A673 (cell line): ENCODE measurements around the gene SLC45A3. TPM values are rescaled to one million over a fixed set of nuclear protein-coding genes. Genes with fewer than 3 reads are reported as not detected.

Experiments used
- BruUV-seq: library from RNA; stranded (reverse); fragments of 400-500 nt; replicated peaks from 2 replicates; lab custom pipeline; 2021; lab: Mats Ljungman, UMichigan
- CTCF ChIA-PET: fragments of 300-600 bp; sonication (Branson Sonifier 250); formaldehyde crosslinking; loops from one replicate; lab custom pipeline; 2022; ENCODE audit warnings: antibody characterized with exemption; lab: Charles Lee
- POLR2A ChIA-PET: fragments of 300-600 bp; sonication (Branson Sonifier 250); formaldehyde crosslinking; loops from one replicate; lab custom pipeline; 2022; ENCODE audit warnings: antibody characterized with exemption; ENCODE audit not compliant: low non-redundant PET; lab: Charles Lee
- DNase-seq: peaks from one replicate; pipeline ENCODE4 v3.0.0-alpha.2; 2015; ENCODE audit warnings: low spot score
- H3K27ac ChIP-seq: fragments of 200-600 bp; sonication (generic); 2 replicates; pipeline ENCODE4 v1.5.1; 2016; ENCODE audit warnings: mixed run types, low read depth, mild to moderate bottlenecking, mixed read lengths, antibody characterized with exemption, low read length; ENCODE audit not compliant: poor library complexity, severe bottlenecking
- H3K27me3 ChIP-seq: fragments of 200-600 bp; sonication (generic); replicated peaks from 2 replicates; pipeline ENCODE4 v1.6.1; 2017; ENCODE audit warnings: mixed run types, low read depth, mild to moderate bottlenecking, mixed read lengths, antibody characterized with exemption, low read length; ENCODE audit not compliant: insufficient read depth, poor library complexity
- H3K36me3 ChIP-seq: fragments of 200-600 bp; sonication (generic); 2 replicates; pipeline ENCODE4 v1.6.1; 2016; ENCODE audit warnings: mixed run types, mild to moderate bottlenecking, mixed read lengths, antibody characterized with exemption, low read length; ENCODE audit not compliant: insufficient read depth, poor library complexity, severe bottlenecking
- H3K4me1 ChIP-seq: fragments of 200-600 bp; sonication (generic); 2 replicates; pipeline ENCODE4 v1.6.1; 2017; ENCODE audit warnings: mixed run types, mild to moderate bottlenecking, mixed read lengths, antibody characterized with exemption, low read length; ENCODE audit not compliant: insufficient read depth, poor library complexity, severe bottlenecking
- H3K4me3 ChIP-seq: fragments of 200-600 bp; sonication (generic); 2 replicates; pipeline ENCODE4 v1.5.1; 2016; ENCODE audit warnings: low read depth, mixed run types, mild to moderate bottlenecking, mixed read lengths, low read length; ENCODE audit not compliant: poor library complexity, severe bottlenecking
- H3K9me3 ChIP-seq: fragments of 200-600 bp; sonication (generic); 2 replicates; pipeline ENCODE4 v1.6.1; 2016; ENCODE audit warnings: mixed run types, low read depth, mild to moderate bottlenecking, mixed read lengths, antibody characterized with exemption, low read length; ENCODE audit not compliant: poor library complexity, severe bottlenecking
- EZH2 ChIP-seq: fragments of 200-600 bp; sonication (generic); IDR thresholded peaks from 2 replicates; pipeline ENCODE4 v1.6.1; 2017; ENCODE audit warnings: borderline replicate concordance, low read depth, mild to moderate bottlenecking, mixed read lengths, antibody characterized with exemption, low read length; ENCODE audit not compliant: poor library complexity, severe bottlenecking
- intact Hi-C: fragments of 100-400 bp; cut with micrococcal nuclease; formaldehyde crosslinking; loops from one replicate; pipeline ENCODE4 v1.10.0; 2022; ENCODE audit not compliant: unreplicated experiment
- total RNA-seq: library from RNA; stranded (reverse); gene quantifications from 2 replicates; pipeline ENCODE4 v1.2.3, GENCODE V29; 2021
- TF ChIP-seq, protein P1 (sequence below): fragments of 300-800, 200-600 bp; sonication (generic); conservative IDR thresholded peaks from 2 replicates; pipeline ENCODE4 v1.5.1; 2017; ENCODE audit warnings: low read depth, mild to moderate bottlenecking, antibody characterized with exemption, low read length, moderate library complexity, mixed read lengths

Gene SLC45A3
- total RNA-seq, 1 experiment from 2014 or later: 8.5 TPM

DNA sequence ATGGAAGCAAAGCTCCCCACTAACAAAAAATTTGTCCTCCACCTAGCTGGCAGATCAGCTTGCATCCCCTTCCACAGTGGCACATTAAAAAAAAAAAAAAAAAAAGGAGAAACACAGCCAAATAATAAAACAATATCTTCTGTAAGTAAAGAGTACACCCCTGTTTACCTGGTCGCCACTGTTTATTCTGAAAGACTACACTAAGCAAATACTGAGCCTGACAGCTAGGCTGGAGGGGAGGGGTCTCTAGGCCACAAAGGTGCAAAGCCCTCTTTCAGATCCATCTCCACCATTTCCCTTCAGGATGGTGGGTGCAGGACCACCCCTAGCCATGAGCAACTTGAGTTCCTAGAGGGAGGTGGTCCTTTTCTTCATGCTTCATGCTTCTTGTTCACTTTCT, 22.8 kb upstream of the SLC45A3 start:
- DNase-seq: no peak
- intact Hi-C loops: no loop called here
- Histone ChIP-seq H3K4me1 (peaks cover 22% of the 10 kb centered on the region), H3K36me3 (no peaks in the 10 kb centered on the region), H3K27ac (no peak overlapping the region), H3K27me3 (no peaks in the 10 kb centered on the region), H3K9me3 (no peaks in the 10 kb centered on the region), H3K4me3 (no peak overlapping the region)
- TF ChIP-seq, protein P1, sequence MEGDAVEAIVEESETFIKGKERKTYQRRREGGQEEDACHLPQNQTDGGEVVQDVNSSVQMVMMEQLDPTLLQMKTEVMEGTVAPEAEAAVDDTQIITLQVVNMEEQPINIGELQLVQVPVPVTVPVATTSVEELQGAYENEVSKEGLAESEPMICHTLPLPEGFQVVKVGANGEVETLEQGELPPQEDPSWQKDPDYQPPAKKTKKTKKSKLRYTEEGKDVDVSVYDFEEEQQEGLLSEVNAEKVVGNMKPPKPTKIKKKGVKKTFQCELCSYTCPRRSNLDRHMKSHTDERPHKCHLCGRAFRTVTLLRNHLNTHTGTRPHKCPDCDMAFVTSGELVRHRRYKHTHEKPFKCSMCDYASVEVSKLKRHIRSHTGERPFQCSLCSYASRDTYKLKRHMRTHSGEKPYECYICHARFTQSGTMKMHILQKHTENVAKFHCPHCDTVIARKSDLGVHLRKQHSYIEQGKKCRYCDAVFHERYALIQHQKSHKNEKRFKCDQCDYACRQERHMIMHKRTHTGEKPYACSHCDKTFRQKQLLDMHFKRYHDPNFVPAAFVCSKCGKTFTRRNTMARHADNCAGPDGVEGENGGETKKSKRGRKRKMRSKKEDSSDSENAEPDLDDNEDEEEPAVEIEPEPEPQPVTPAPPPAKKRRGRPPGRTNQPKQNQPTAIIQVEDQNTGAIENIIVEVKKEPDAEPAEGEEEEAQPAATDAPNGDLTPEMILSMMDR: no peak
- TF ChIP-seq EZH2: no peak
- ChIA-PET POLR2A (no interaction called here), CTCF (no interaction called here)
- no TSS peak for BruUV-seq

DNA sequence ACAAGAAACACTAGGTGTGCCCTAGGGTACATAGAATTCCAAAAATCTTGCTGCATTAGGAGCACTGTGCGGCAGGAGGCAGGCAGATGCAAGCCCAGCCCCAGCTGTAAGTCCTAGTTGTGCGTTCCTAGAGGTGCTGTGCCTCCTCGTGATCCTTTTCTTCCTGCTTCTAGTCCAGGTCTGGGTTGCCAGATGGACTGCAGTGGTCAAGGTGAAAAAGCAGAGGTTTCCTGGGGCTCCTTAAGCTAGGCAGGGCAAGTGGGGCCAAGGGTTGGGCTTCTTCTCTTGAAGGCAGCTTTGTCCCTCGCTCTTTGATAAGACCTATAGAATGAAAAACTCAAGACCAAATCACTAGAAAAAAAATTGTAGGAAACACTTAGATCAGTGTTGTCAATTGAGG, 21.6 kb upstream of the SLC45A3 start:
- peak overlapping the region; percentile 64 for H3K27ac ChIP-seq
- BruUV-seq: no TSS peak
- H3K9me3 ChIP-seq: no peaks in the 10 kb centered on the region
- no peak overlapping the region for H3K4me3 ChIP-seq
- peaks cover 22% of the 10 kb centered on the region for H3K4me1 ChIP-seq
- DNase-seq: no peak
- intact Hi-C loops: no loop called here
- no peaks in the 10 kb centered on the region for H3K27me3 ChIP-seq
- TF ChIP-seq, protein P1: no peak
- no peaks in the 10 kb centered on the region for H3K36me3 ChIP-seq
- POLR2A ChIA-PET: interaction anchor here (0.6 kb wide), 1 partner anchor 46 kb away, joined by 3 read pairs; no protein-coding TSS in a partner anchor
- CTCF ChIA-PET: interaction anchor here (1.0 to 1.7 kb wide), 2 partner anchors 9 to 44 kb away, joined by 3 to 6 read pairs; no protein-coding TSS in a partner anchor

DNA sequence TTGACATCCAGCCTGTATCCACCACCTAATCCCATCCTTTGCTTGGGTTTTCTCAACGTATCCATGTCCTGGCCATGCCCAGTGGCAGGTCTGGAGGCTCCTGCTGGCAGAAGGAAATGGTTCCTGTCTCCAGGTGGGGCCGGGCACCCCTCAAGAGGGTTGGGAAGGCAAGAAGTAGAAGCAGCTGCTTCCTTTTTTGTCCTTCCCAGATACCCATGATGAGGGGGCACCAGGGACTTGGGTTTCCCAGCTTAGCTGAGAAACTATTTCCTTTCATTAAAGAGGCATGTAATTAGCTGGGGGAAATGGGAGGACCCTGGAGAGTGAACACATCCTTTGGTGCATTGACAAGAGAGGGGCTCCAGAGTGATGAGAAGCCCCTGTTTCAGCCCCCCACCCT, 21.1 kb upstream of the SLC45A3 start:
- no peaks in the 10 kb centered on the region for H3K9me3 ChIP-seq
- H3K4me1 ChIP-seq: peaks cover 22% of the 10 kb centered on the region
- ChIA-PET CTCF (interaction anchor here (0.7 to 1.7 kb wide), 4 partner anchors 10 to 44 kb away, joined by 3 to 6 read pairs (median 4); no protein-coding TSS in a partner anchor), POLR2A (interaction anchor here (0.6 kb wide), 2 partner anchors 20 to 47 kb away, joined by 3 to 12 read pairs; no protein-coding TSS in a partner anchor)
- H3K27me3 ChIP-seq: no peaks in the 10 kb centered on the region
- DNase-seq: peak; percentile 69
- BruUV-seq: no TSS peak
- H3K36me3 ChIP-seq: no peaks in the 10 kb centered on the region
- peak overlapping the region; percentile 64 for H3K27ac ChIP-seq
- peak overlapping the region; percentile 6 for H3K4me3 ChIP-seq
- TF ChIP-seq EZH2: no peak
- TF ChIP-seq, protein P1: no peak
- intact Hi-C loops: no loop called here
